ENCODE data around the gene AURKAIP1.
"Not testable (repeated sequence)": the region's sequence is repeated elsewhere in the genome, so short reads cannot be mapped to it uniquely, and the experiment has no call there.

Gene AURKAIP1

GRCh38 chr1:1385339-1385738 is 10.3 kb upstream of the AURKAIP1 start:
- DNase-seq, result not testable (repeated sequence)

GRCh38 chr1:1381294-1381693 is 6.3 kb upstream of the AURKAIP1 start:
- DNase-seq, result no peak

- DNase-seq, result no peak
Measured at GRCh38 chr1:1380860-1381259, 5.9 kb upstream of the AURKAIP1 start.

GRCh38 chr1:1377540-1378205 is 2.7 kb upstream of the AURKAIP1 start:
- no peak for DNase-seq

GRCh38 chr1:1376551-1377226 is 1.7 kb upstream of the AURKAIP1 start:
- no peak for DNase-seq

- DNase-seq, result peak; percentile 39
Measured at GRCh38 chr1:1374589-1374928, 448 bp downstream of the AURKAIP1 start.

- DNase-seq, result no peak
Measured at GRCh38 chr1:1373815-1374588, 1.0 kb downstream of the AURKAIP1 start.

GRCh38 chr1:1373051-1373814 is 1.8 kb downstream of the AURKAIP1 start:
- no peak for DNase-seq

- DNase-seq, result peak; percentile 77
Measured at GRCh38 chr1:1371746-1372711, 3.0 kb downstream of the AURKAIP1 start.

- DNase-seq, result peak; percentile 91
Measured at GRCh38 chr1:1371364-1371745, 3.7 kb downstream of the AURKAIP1 start.

GRCh38 chr1:1370771-1371300 is 4.2 kb downstream of the AURKAIP1 start:
- no peak for DNase-seq

- DNase-seq, result not testable (repeated sequence)
Measured at GRCh38 chr1:1370094-1370493, 4.9 kb downstream of the AURKAIP1 start.

- no peak for DNase-seq
Measured at GRCh38 chr1:1367315-1367714, 7.7 kb downstream of the AURKAIP1 start.

GRCh38 chr1:1366699-1367066 is 8.3 kb downstream of the AURKAIP1 start:
- DNase-seq, result no peak

- DNase-seq, result no peak
Measured at GRCh38 chr1:1365875-1366698, 8.9 kb downstream of the AURKAIP1 start.

- no peak for DNase-seq
Measured at GRCh38 chr1:1364266-1364665, 10.7 kb downstream of the AURKAIP1 start.

- DNase-seq, result no peak
Measured at GRCh38 chr1:1361982-1362423, 13.0 kb downstream of the AURKAIP1 start.

- no peak for DNase-seq
Measured at GRCh38 chr1:1361233-1361981, 13.6 kb downstream of the AURKAIP1 start.

GRCh38 chr1:1360506-1361169 is 14.4 kb downstream of the AURKAIP1 start:
- no peak for DNase-seq
